Measurements from ENCODE around the gene SSBP2.

DNA sequence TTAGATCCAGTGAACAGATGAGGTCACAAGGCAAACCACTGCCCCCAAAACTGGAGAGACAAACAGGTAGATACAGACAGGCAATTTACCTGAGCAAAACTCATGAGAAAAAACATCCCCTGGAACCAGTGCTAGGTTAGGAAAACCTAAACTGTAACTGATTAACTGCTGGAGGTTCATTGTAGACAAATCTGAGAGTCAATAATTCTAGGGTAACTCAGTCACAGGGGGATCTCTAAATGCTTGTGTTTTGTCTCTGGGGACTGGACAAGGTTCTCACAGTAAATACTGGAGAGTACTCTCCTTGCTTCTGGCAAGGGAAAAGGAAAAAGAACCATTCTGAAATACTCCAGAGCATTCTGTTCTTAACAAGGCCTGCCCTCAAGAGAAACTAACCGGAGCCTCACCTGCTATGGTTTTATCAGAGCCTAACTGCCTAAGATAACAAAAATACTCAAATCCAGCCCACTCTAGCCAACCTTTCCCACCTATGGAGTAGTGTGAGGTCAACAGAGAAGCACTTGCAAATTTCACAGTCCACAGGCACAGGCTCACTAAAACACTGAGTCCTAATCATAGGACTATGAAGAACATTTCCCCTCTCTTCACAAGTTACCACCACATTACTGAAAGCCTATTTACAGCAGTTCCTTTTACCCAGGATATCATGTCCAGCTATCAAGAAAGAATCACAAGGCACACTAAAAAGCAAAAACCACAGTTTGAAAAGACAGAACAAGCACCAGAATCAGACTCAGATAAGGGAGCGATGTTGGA, 217.1 kb downstream of the SSBP2 start:
- TF ChIP-seq, protein P1, sequence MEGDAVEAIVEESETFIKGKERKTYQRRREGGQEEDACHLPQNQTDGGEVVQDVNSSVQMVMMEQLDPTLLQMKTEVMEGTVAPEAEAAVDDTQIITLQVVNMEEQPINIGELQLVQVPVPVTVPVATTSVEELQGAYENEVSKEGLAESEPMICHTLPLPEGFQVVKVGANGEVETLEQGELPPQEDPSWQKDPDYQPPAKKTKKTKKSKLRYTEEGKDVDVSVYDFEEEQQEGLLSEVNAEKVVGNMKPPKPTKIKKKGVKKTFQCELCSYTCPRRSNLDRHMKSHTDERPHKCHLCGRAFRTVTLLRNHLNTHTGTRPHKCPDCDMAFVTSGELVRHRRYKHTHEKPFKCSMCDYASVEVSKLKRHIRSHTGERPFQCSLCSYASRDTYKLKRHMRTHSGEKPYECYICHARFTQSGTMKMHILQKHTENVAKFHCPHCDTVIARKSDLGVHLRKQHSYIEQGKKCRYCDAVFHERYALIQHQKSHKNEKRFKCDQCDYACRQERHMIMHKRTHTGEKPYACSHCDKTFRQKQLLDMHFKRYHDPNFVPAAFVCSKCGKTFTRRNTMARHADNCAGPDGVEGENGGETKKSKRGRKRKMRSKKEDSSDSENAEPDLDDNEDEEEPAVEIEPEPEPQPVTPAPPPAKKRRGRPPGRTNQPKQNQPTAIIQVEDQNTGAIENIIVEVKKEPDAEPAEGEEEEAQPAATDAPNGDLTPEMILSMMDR (IDR thresholded peaks at IDR 0.05), result no peak
- no peak for TF ChIP-seq POLR2A (IDR thresholded peaks at IDR 0.05)
